SK-N-SH treated with all-trans-retinoic acid at 6 μM for 48 hours (cell line): ENCODE data around the gene MTPN.

ENCODE experiments used
- ATAC-seq: fragments of 200-7000 bp; cut with Tn5 transposase; 3 replicates; pipeline ENCODE4 v1.9.1; 2020; ENCODE audit warnings: mild to moderate bottlenecking, moderate library complexity
- ARNTL ChIP-seq: fragments of 450-650 bp; formaldehyde crosslinking; IDR thresholded peaks from 2 replicates; pipeline ENCODE4 v1.5.0; 2020; ENCODE audit warnings: low read depth, mild to moderate bottlenecking, moderate library complexity, borderline replicate concordance
- BACH2 ChIP-seq: fragments of 250-450 bp; sonication (Bioruptor Pico); IDR thresholded peaks from 2 replicates; pipeline ENCODE4 v1.9.0; 2021; ENCODE audit warnings: mild to moderate bottlenecking, borderline replicate concordance
- CREB5 ChIP-seq: fragments of 250-450 bp; sonication (Bioruptor Pico); IDR thresholded peaks from 2 replicates; pipeline ENCODE4 v1.5.1; 2020; ENCODE audit warnings: low read depth, mild to moderate bottlenecking, moderate library complexity
- CSDC2 ChIP-seq: fragments of 250-450 bp; sonication (Bioruptor Pico); IDR thresholded peaks from 2 replicates; pipeline ENCODE4 v1.5.0; 2020; ENCODE audit warnings: mild to moderate bottlenecking, moderate library complexity
- CSRNP3 ChIP-seq: fragments of 250-450 bp; sonication (Bioruptor Pico); IDR thresholded peaks from 2 replicates; pipeline ENCODE4 v1.5.1; 2021; ENCODE audit warnings: mild to moderate bottlenecking, moderate library complexity
- ESRRG ChIP-seq: fragments of 250-450 bp; sonication (Bioruptor Pico); IDR thresholded peaks from 2 replicates; pipeline ENCODE4 v1.6.1; 2021; ENCODE audit warnings: mild to moderate bottlenecking
- ISL1 ChIP-seq: fragments of 250-450 bp; sonication (Bioruptor Pico); IDR thresholded peaks from 2 replicates; pipeline ENCODE4 v2.1.2; 2022; ENCODE audit warnings: mild to moderate bottlenecking, moderate library complexity
- OSR1 ChIP-seq: fragments of 250-450 bp; sonication (Bioruptor Pico); IDR thresholded peaks from 2 replicates; pipeline ENCODE4 v1.8.0; 2022; ENCODE audit warnings: moderate library complexity, mild to moderate bottlenecking, inconsistent platforms
- PATZ1 ChIP-seq: fragments of 250-450 bp; sonication (Bioruptor Pico); IDR thresholded peaks from 2 replicates; pipeline ENCODE4 v1.8.0; 2020; ENCODE audit warnings: mild to moderate bottlenecking, moderate library complexity, borderline replicate concordance
- POU6F1 ChIP-seq: fragments of 250-450 bp; sonication (Bioruptor Pico); IDR thresholded peaks from 2 replicates; pipeline ENCODE4 v1.8.0; 2021; ENCODE audit warnings: low read depth, mild to moderate bottlenecking, moderate library complexity, borderline replicate concordance
- PPARA ChIP-seq: fragments of 250-450 bp; sonication (Bioruptor Pico); IDR thresholded peaks from 2 replicates; pipeline ENCODE4 v1.5.0; 2020; ENCODE audit warnings: mild to moderate bottlenecking, borderline replicate concordance
- SNAI2 ChIP-seq: fragments of 250-450 bp; sonication (Bioruptor Pico); IDR thresholded peaks from 2 replicates; pipeline ENCODE4 v1.5.0; 2020; ENCODE audit warnings: mild to moderate bottlenecking, moderate library complexity
- TCF4 ChIP-seq: fragments of 250-450 bp; sonication (Bioruptor Pico); IDR thresholded peaks from 2 replicates; pipeline ENCODE4 v1.8.0; 2021; ENCODE audit warnings: mild to moderate bottlenecking, moderate library complexity, borderline replicate concordance
- TSHZ2 ChIP-seq: fragments of 250-450 bp; sonication (Bioruptor Pico); IDR thresholded peaks from 2 replicates; pipeline ENCODE4 v1.5.0; 2020; ENCODE audit warnings: mild to moderate bottlenecking, moderate library complexity
- ZC3H10 ChIP-seq: fragments of 250-450 bp; sonication (Bioruptor Pico); IDR thresholded peaks from 2 replicates; pipeline ENCODE4 v1.5.1; 2021; ENCODE audit warnings: mild to moderate bottlenecking, moderate library complexity
- ZFP3 ChIP-seq: fragments of 250-450 bp; sonication (Bioruptor Pico); IDR thresholded peaks from 2 replicates; pipeline ENCODE4 v1.5.0; 2020; ENCODE audit warnings: mild to moderate bottlenecking, moderate library complexity
- ZFP30 ChIP-seq: fragments of 450-650 bp; formaldehyde crosslinking; IDR thresholded peaks from 2 replicates; pipeline ENCODE4 v1.5.0; 2022; ENCODE audit warnings: mild to moderate bottlenecking, moderate library complexity
- ZNF70 ChIP-seq: fragments of 450-650 bp; formaldehyde crosslinking; IDR thresholded peaks from 2 replicates; pipeline ENCODE4 v1.5.0; 2020; ENCODE audit warnings: mild to moderate bottlenecking, moderate library complexity
- ZNF8 ChIP-seq: fragments of 450-650 bp; formaldehyde crosslinking; IDR thresholded peaks from 2 replicates; pipeline ENCODE4 v1.5.0; 2020; ENCODE audit warnings: mild to moderate bottlenecking, moderate library complexity

The MTPN gene

GRCh38 chr7:135922263-135922662 is 54.9 kb downstream of the MTPN start:
- no peak for TF ChIP-seq ZC3H10
- ATAC-seq: no peak

GRCh38 chr7:135920478-135920877 is 56.7 kb downstream of the MTPN start:
- no peak for ATAC-seq
- TF ChIP-seq ARNTL (CRISPR knock-in tag) (no peak), ZNF70 (no peak), PPARA (no peak), BACH2 (CRISPR knock-in tag) (no peak), PATZ1 (CRISPR knock-in tag) (no peak), CSRNP3 (CRISPR knock-in tag) (no peak), CSDC2 (CRISPR knock-in tag) (no peak), TSHZ2 (CRISPR knock-in tag) (no peak)

- no peak for ATAC-seq
- TF ChIP-seq POU6F1 (CRISPR knock-in tag) (no peak), SNAI2 (CRISPR knock-in tag) (no peak), TSHZ2 (CRISPR knock-in tag) (no peak), PPARA (no peak), ZFP30 (no peak), ISL1 (no peak)
Measured at GRCh38 chr7:135919071-135919841, 57.9 kb downstream of the MTPN start.

- ATAC-seq: no peak
- TF ChIP-seq ZNF70: no peak
- TF ChIP-seq CREB5: no peak
- no peak for TF ChIP-seq CSDC2 (CRISPR knock-in tag)
- TF ChIP-seq POU6F1 (CRISPR knock-in tag): no peak
- TF ChIP-seq ARNTL (CRISPR knock-in tag): no peak
- no peak for TF ChIP-seq OSR1 (CRISPR knock-in tag)
- no peak for TF ChIP-seq ISL1
- TF ChIP-seq TCF4 (CRISPR knock-in tag): no peak
- no peak for TF ChIP-seq ESRRG (CRISPR knock-in tag)
- TF ChIP-seq ZNF8 (CRISPR knock-in tag): no peak
- TF ChIP-seq PPARA: no peak
- no peak for TF ChIP-seq SNAI2 (CRISPR knock-in tag)
- no peak for TF ChIP-seq ZFP3 (CRISPR knock-in tag)
- TF ChIP-seq PATZ1 (CRISPR knock-in tag): no peak
Measured at GRCh38 chr7:135918134-135918533, 59.0 kb downstream of the MTPN start.
